Heart left ventricle (tissue), 16 donors: ENCODE measurements around the gene ABO. TPM values are rescaled to one million over a fixed set of nuclear protein-coding genes. Genes with fewer than 3 reads are reported as not detected.
"Not testable (repeated sequence)": the region's sequence is repeated elsewhere in the genome, so short reads cannot be mapped to it uniquely, and the experiment has no call there.

Source experiments
- ATAC-seq, 4 donors: fragments of 200-7000 bp; cut with Tn5 transposase; one replicate each; pipeline ENCODE4 v1.9.1; 2020 to 2022; ENCODE audit warnings: moderate library complexity in 4 of 4, mild to moderate bottlenecking in 3 of 4, moderate number of reproducible peaks in 1 of 4
- DNase-seq, 5 donors: peaks; one replicate each; pipeline ENCODE4 v3.0.0-alpha.2; 2020
- H3K27ac ChIP-seq, 12 donors: fragments of 200-600 bp; sonication (generic) in 4 of 12; one replicate each; pipeline versions ENCODE4 v1.5.0 to v1.8.0; 2016 to 2022; ENCODE audit warnings: mild to moderate bottlenecking in 2 of 12
- H3K27me3 ChIP-seq, 9 donors: fragments of 200-600 bp; sonication (generic) in 2 of 9; one replicate each; pipeline versions ENCODE4 v1.5.1 to v1.8.0; 2016 to 2022; ENCODE audit warnings: mild to moderate bottlenecking in 3 of 9
- H3K36me3 ChIP-seq, 9 donors: fragments of 200-600 bp; sonication (generic) in 2 of 9; one replicate each; pipeline versions ENCODE4 v1.5.0 to v1.8.0; 2018 to 2022; ENCODE audit warnings: mild to moderate bottlenecking in 2 of 9
- H3K4me1 ChIP-seq, 12 donors: fragments of 200-600 bp; sonication (generic) in 4 of 12; one replicate each; pipeline versions ENCODE4 v1.5.0 to v1.8.0; 2016 to 2022; ENCODE audit warnings: mild to moderate bottlenecking in 3 of 12
- H3K4me3 ChIP-seq, 12 donors: fragments of 200-600 bp; sonication (generic) in 4 of 12; one replicate each; pipeline versions ENCODE4 v1.5.0 to v1.8.0; 2017 to 2022; ENCODE audit warnings: mild to moderate bottlenecking in 9 of 12, moderate library complexity in 4 of 12
- H3K9me3 ChIP-seq, 12 donors: fragments of 200-600 bp; sonication (generic) in 4 of 12; one replicate each; pipeline versions ENCODE4 v1.5.0 to v1.8.0; 2016 to 2022; ENCODE audit warnings: mild to moderate bottlenecking in 1 of 12
- CTCF ChIP-seq, 12 donors: fragments of 200-600 bp; sonication (generic) in 4 of 12; IDR thresholded peaks; one replicate each; pipeline versions ENCODE4 v1.5.0 to v1.8.0; 2018 to 2022; ENCODE audit warnings: antibody characterized with exemption in 12 of 12, mild to moderate bottlenecking in 5 of 12
- POLR2A ChIP-seq, 2 donors: fragments of 450-650 bp; IDR thresholded peaks; one replicate each; pipeline ENCODE4 v1.6.1; 2017; ENCODE audit warnings: antibody characterized with exemption in 2 of 2, mild to moderate bottlenecking in 2 of 2, moderate library complexity in 2 of 2
- WGBS, 4 donors: extraction: QIAGEN DNeasy Blood & Tissue Kit in 2 of 4; methylation state at CpG; one replicate each; pipeline versions ENCODE4 v1.1.5 to v1.1.7; 2013 to 2018; 5-methylcytosine and 5-hydroxymethylcytosine counted together
- intact Hi-C, 10 donors: fragments of 100-400 bp; cut with DNase I; formaldehyde crosslinking; loops; one replicate each; pipeline versions ENCODE4 v1.11.1 to v1.14.2; 2022
- polyA plus RNA-seq, 2 donors: library from polyadenylated mRNA; stranded (reverse); fragments of 200-250 nt; gene quantifications; one replicate each; pipeline ENCODE4 v1.2.3, GENCODE V29; 2013
- total RNA-seq, 9 donors: library from RNA; depleted of rRNA in 2 of 9; stranded (reverse); fragments of >200 nt in 2 of 9; fragmentation: NEBNext Ultra II Directional in 3 of 9; extraction: Animal tissue kit (Norgen Biotek cat#: 25700) in 3 of 9; gene quantifications; one replicate each; pipeline versions ENCODE4 v1.1.0 to v1.2.4, GENCODE V29; 2016 to 2023
- donor health status: ischemic (EF 13 %, LVEDD 7.1; RV severe dilation, severe dysfunction).
- donor health status: healthy with polysubstance abuse.
- donor health status: DM: no; HTN: yes; CAD: no.
- donor health status: DM: no; HTN: no; CAD: no.
- donor health status: ischemic (EF 25% LVEDD 6.9; RV normal size, moderate dysfunction).
- donor health status: ischemic (EF 25% LVEDD 5.7; RV mildly dilated, moderate dysfunction).
- donor health status: healthy.
- donor health status: DM: yes; HTN: yes; CAD: no.
- donor health status: ischemic (EF 35%, LVEDD 5.7; RV mildly dilated, moderate dysfunction).
- donor health status: nonischemic (EF 11% LVEDD 7.7; RV severe dilation, severe dysfunction).
- donor health status: DM: yes; HTN: yes; CAD: no.
- donor health status: PGD.
- donor health status: ischemic (EF 29% LVEDD 5.4; RV normal size, mild dysfunction).
- donor health status: nonischemic (EF 23%, LVEDD 6.1; RV moderate dilation, normal function).

The ABO gene
- total and polyA plus RNA-seq, 11 donors: 0.43 to 3.5 (median 1.9) TPM

GRCh38 chr9:133224762-133225161 lies 50.2 kb downstream of the ABO start:
- TF ChIP-seq POLR2A (IDR thresholded peaks at IDR 0.05) (no peak), CTCF (IDR thresholded peaks at IDR 0.05) (no peak)
- H3K36me3 ChIP-seq: no peaks in the 10 kb centered on the region
- H3K4me1 ChIP-seq: peaks cover 0 to 10% (median 2%) of the 10 kb centered on the region in 12 donors
- peak in 1 of 5 donors; percentile 45 for DNase-seq
- H3K4me3 ChIP-seq: no peak overlapping the region
- no peak for ATAC-seq
- 78 to 91% (median 88%) methylated on average over 7 to 12 of the region's 12 CpGs for WGBS, 4 donors
- H3K27me3 ChIP-seq: peaks cover 0 to 4% (median 0%) of the 10 kb centered on the region in 9 donors
- H3K27ac ChIP-seq: peak overlapping the region in 3 of 12 donors; percentile 33 to 55 (median 44)
- intact Hi-C loops: no loop called here
- no peaks in the 10 kb centered on the region for H3K9me3 ChIP-seq

GRCh38 chr9:133223159-133223756 lies 51.7 kb downstream of the ABO start:
- WGBS, 4 donors: 24 to 27% (median 25%) methylated on average over 9 to 13 of the region's 13 CpGs
- peaks cover 0 to 10% (median 2%) of the 10 kb centered on the region in 12 donors for H3K4me1 ChIP-seq
- DNase-seq (peak; percentile 77 to 86 (median 81)), ATAC-seq (peak; percentile 69 to 90 (median 74))
- H3K27ac ChIP-seq: peak overlapping the region in 9 of 12 donors; percentile 20 to 79 (median 69)
- H3K9me3 ChIP-seq, H3K27me3 ChIP-seq, intact Hi-C loops, H3K36me3 ChIP-seq: not testable (repeated sequence)
- H3K4me3 ChIP-seq: peak overlapping the region in 6 of 12 donors; percentile 15 to 38 (median 30)

GRCh38 chr9:133221994-133222393 lies 53.0 kb downstream of the ABO start:
- intact Hi-C loops, H3K4me3 ChIP-seq, H3K36me3 ChIP-seq, H3K27me3 ChIP-seq, H3K27ac ChIP-seq, ATAC-seq, H3K9me3 ChIP-seq: not testable (repeated sequence)
- H3K4me1 ChIP-seq: peaks cover 0 to 10% (median 2%) of the 10 kb centered on the region in 12 donors
- WGBS, 4 donors: 75 to 80% (median 79%) methylated on average over 7 to 12 of the region's 12 CpGs
- peak in 1 of 5 donors; percentile 6 for DNase-seq

GRCh38 chr9:133221177-133221809 lies 53.7 kb downstream of the ABO start:
- no peak for DNase-seq
- H3K4me3 ChIP-seq: no peak overlapping the region
- H3K4me1 ChIP-seq: peaks cover 0 to 10% (median 2%) of the 10 kb centered on the region in 12 donors
- intact Hi-C loops: no loop called here
- no peak for ATAC-seq
- H3K27ac ChIP-seq: no peak overlapping the region
- 76 to 88% (median 79%) methylated on average over 12 of the region's 12 CpGs for WGBS, 4 donors
- no peaks in the 10 kb centered on the region for H3K9me3 ChIP-seq
- no peak for TF ChIP-seq CTCF (IDR thresholded peaks at IDR 0.05)
- no peak for TF ChIP-seq POLR2A (IDR thresholded peaks at IDR 0.05)
- H3K27me3 ChIP-seq: peaks cover 0 to 3% (median 0%) of the 10 kb centered on the region in 9 donors
- H3K36me3 ChIP-seq: no peaks in the 10 kb centered on the region

- H3K4me1 ChIP-seq, H3K36me3 ChIP-seq, ATAC-seq, H3K9me3 ChIP-seq, H3K4me3 ChIP-seq, H3K27me3 ChIP-seq, intact Hi-C loops, H3K27ac ChIP-seq: not testable (repeated sequence)
- peak in 2 of 5 donors; percentile 3 to 12 for DNase-seq
- WGBS, 4 donors: 73 to 78% (median 76%) methylated on average over 19 of the region's 19 CpGs
Measured at GRCh38 chr9:133218049-133218975, 56.7 kb downstream of the ABO start.

GRCh38 chr9:133217333-133217988 lies 57.5 kb downstream of the ABO start:
- H3K27ac ChIP-seq, H3K36me3 ChIP-seq, H3K4me1 ChIP-seq, H3K9me3 ChIP-seq, H3K4me3 ChIP-seq, H3K27me3 ChIP-seq, DNase-seq, intact Hi-C loops: not testable (repeated sequence)
- WGBS, 4 donors: 68 to 74% (median 69%) methylated on average over 12 of the region's 12 CpGs
- ATAC-seq: peak in 1 of 4 donors; percentile 55

GRCh38 chr9:133214276-133214675 lies 60.7 kb downstream of the ABO start:
- H3K27ac ChIP-seq, H3K36me3 ChIP-seq, H3K4me1 ChIP-seq, H3K27me3 ChIP-seq, intact Hi-C loops, DNase-seq, ATAC-seq, H3K4me3 ChIP-seq: not testable (repeated sequence)
- 20 to 26% (median 23%) methylated on average over 4 of the region's 4 CpGs for WGBS, 4 donors
- peaks cover 0 to 13% (median 0%) of the 10 kb centered on the region in 12 donors for H3K9me3 ChIP-seq
